T-helper 17 cell (primary cell): ENCODE data around the gene CGB2. TPM values are rescaled to one million over a fixed set of nuclear protein-coding genes. Genes with fewer than 3 reads are reported as not detected.
"Not testable (repeated sequence)": the region's sequence is repeated elsewhere in the genome, so short reads cannot be mapped to it uniquely, and the experiment has no call there.

ENCODE experiments used
- ATAC-seq: fragments of 150-1000 bp; cut with Tn5 transposase; 2 replicates; pipeline ENCODE4 v1.10.0; 2021; ENCODE audit warnings: mild to moderate bottlenecking, moderate library complexity
- DNase-seq, 3 donors: peaks; one replicate each; pipeline versions ENCODE4 v3.0.0 to v3.0.0-alpha.2; 2020 to 2021
- H3K9me3 ChIP-seq: one replicate; pipeline ENCODE4 v1.7.0; 2013; ENCODE audit warnings: low read length, mild to moderate bottlenecking; ENCODE audit not compliant: control insufficient read depth, poor library complexity, severe bottlenecking
- H3K27ac Mint-ChIP-seq: one replicate; pipeline ENCODE4 v1.8.0; 2022; ENCODE audit warnings: mild to moderate bottlenecking, moderate library complexity, mixed read lengths
- H3K27me3 Mint-ChIP-seq: one replicate; pipeline ENCODE4 v1.8.0; 2022; ENCODE audit warnings: mixed read lengths
- H3K36me3 Mint-ChIP-seq: one replicate; pipeline ENCODE4 v1.8.0; 2022; ENCODE audit warnings: low read depth, mixed read lengths
- H3K4me1 Mint-ChIP-seq: one replicate; pipeline ENCODE4 v1.8.0; 2022; ENCODE audit warnings: mild to moderate bottlenecking, mixed read lengths
- H3K4me3 Mint-ChIP-seq: one replicate; pipeline ENCODE4 v1.8.0; 2022; ENCODE audit warnings: mild to moderate bottlenecking, moderate library complexity, mixed read lengths
- total RNA-seq, 4 donors: library from RNA in 2 of 4; stranded (reverse) in 2 of 4; gene quantifications; one replicate each; pipeline ENCODE4 v1.2.3 and lab custom pipeline; 2022 to 2026

Gene CGB2
- total RNA-seq, 2 donors from 2014 or later = not detected

- Mint-ChIP-seq H3K27me3 (peaks cover 38% of the 10 kb centered on the region), H3K27ac (no peak overlapping the region), H3K4me3 (peak overlapping the region; percentile 96), H3K36me3 (peaks cover 9% of the 10 kb centered on the region), H3K4me1 (peaks cover 20% of the 10 kb centered on the region)
- DNase-seq = peak; percentile 44 to 58 (median 46)
- no peaks in the 10 kb centered on the region for H3K9me3 ChIP-seq
- peak; percentile 85 for ATAC-seq
Observed at GRCh38 chr19:49056101-49056901, 24.6 kb downstream of the CGB2 start.

- Mint-ChIP-seq H3K27ac (peak overlapping the region; percentile 68), H3K27me3 (peaks cover 44% of the 10 kb centered on the region), H3K4me3 (peak overlapping the region; percentile 96), H3K4me1 (peaks cover 20% of the 10 kb centered on the region)
- DNase-seq, H3K36me3 Mint-ChIP-seq, ATAC-seq, H3K9me3 ChIP-seq: not testable (repeated sequence)
Observed at GRCh38 chr19:49056902-49057596, 25.4 kb downstream of the CGB2 start.

GRCh38 chr19:49057636-49058234, 26.0 kb downstream of the CGB2 start, which contains the start of gene CGB7:
Gene CGB7 (minus strand): TSS chr19:49057749. CDS start chr19:49055375, 2,374 bp downstream.
- peak; percentile 37 for ATAC-seq
- peak within 1 kb of the TSS; percentile 68 for H3K27ac Mint-ChIP-seq
- peaks cover 9% of the 10 kb centered on the region for H3K36me3 Mint-ChIP-seq
- H3K27me3 Mint-ChIP-seq = peaks cover 44% of the 10 kb centered on the region
- peaks cover 20% of the 10 kb centered on the region for H3K4me1 Mint-ChIP-seq
- DNase-seq = peak; percentile 20 to 45 (median 34)
- no peaks in the 10 kb centered on the region for H3K9me3 ChIP-seq
- H3K4me3 Mint-ChIP-seq = peak within 1 kb of the TSS; percentile 96

- H3K9me3 ChIP-seq = no peaks in the 10 kb centered on the region
- ATAC-seq (no peak), DNase-seq (no peak)
- Mint-ChIP-seq H3K4me1 (peaks cover 20% of the 10 kb centered on the region), H3K27ac (no peak overlapping the region), H3K27me3 (peaks cover 48% of the 10 kb centered on the region), H3K4me3 (peak overlapping the region; percentile 96), H3K36me3 (peaks cover 9% of the 10 kb centered on the region)
Observed at GRCh38 chr19:49058562-49058961, 26.9 kb downstream of the CGB2 start.

GRCh38 chr19:49059053-49059452, 27.4 kb downstream of the CGB2 start:
- peak overlapping the region; percentile 51 for H3K4me3 Mint-ChIP-seq
- peaks cover 20% of the 10 kb centered on the region for H3K4me1 Mint-ChIP-seq
- peaks cover 9% of the 10 kb centered on the region for H3K36me3 Mint-ChIP-seq
- no peaks in the 10 kb centered on the region for H3K9me3 ChIP-seq
- H3K27me3 Mint-ChIP-seq = peaks cover 51% of the 10 kb centered on the region
- DNase-seq (no peak), ATAC-seq (no peak)
- no peak overlapping the region for H3K27ac Mint-ChIP-seq

GRCh38 chr19:49061000-49061399, 29.3 kb downstream of the CGB2 start:
- Mint-ChIP-seq H3K27ac (no peak overlapping the region), H3K36me3 (peaks cover 13% of the 10 kb centered on the region), H3K4me3 (no peak overlapping the region), H3K27me3 (peaks cover 59% of the 10 kb centered on the region), H3K4me1 (peaks cover 24% of the 10 kb centered on the region)
- DNase-seq (no peak), ATAC-seq (no peak)
- no peaks in the 10 kb centered on the region for H3K9me3 ChIP-seq

- no peak overlapping the region for H3K4me3 Mint-ChIP-seq
- ATAC-seq (no peak), DNase-seq (no peak)
- no peak overlapping the region for H3K27ac Mint-ChIP-seq
- H3K9me3 ChIP-seq = no peaks in the 10 kb centered on the region
- peaks cover 13% of the 10 kb centered on the region for H3K36me3 Mint-ChIP-seq
- peaks cover 20% of the 10 kb centered on the region for H3K4me1 Mint-ChIP-seq
- H3K27me3 Mint-ChIP-seq = peaks cover 63% of the 10 kb centered on the region
Observed at GRCh38 chr19:49061445-49061844, 29.8 kb downstream of the CGB2 start.

- H3K9me3 ChIP-seq = no peaks in the 10 kb centered on the region
- Mint-ChIP-seq H3K36me3 (peaks cover 15% of the 10 kb centered on the region), H3K4me3 (no peak overlapping the region), H3K27ac (no peak overlapping the region), H3K27me3 (peaks cover 64% of the 10 kb centered on the region), H3K4me1 (peaks cover 4% of the 10 kb centered on the region)
- ATAC-seq = no peak
- DNase-seq = no peak
Observed at GRCh38 chr19:49064029-49064629, 32.4 kb downstream of the CGB2 start.

- peaks cover 61% of the 10 kb centered on the region for H3K27me3 Mint-ChIP-seq
- DNase-seq (no peak), ATAC-seq (no peak)
- no peak within 1 kb of the TSS for H3K27ac Mint-ChIP-seq
- H3K36me3 Mint-ChIP-seq = peaks cover 11% of the 10 kb centered on the region
- no peaks in the 10 kb centered on the region for H3K9me3 ChIP-seq
- H3K4me3 Mint-ChIP-seq = peak within 1 kb of the TSS; percentile 55
- peaks cover 4% of the 10 kb centered on the region for H3K4me1 Mint-ChIP-seq
Observed at GRCh38 chr19:49064768-49065611, 33.3 kb downstream of the CGB2 start, which contains the start of gene NTF4. Gene NTF4 (minus strand): TSS chr19:49064818. CDS start chr19:49061997, 2,821 bp downstream.

GRCh38 chr19:49065905-49066512, 34.3 kb downstream of the CGB2 start:
- H3K27me3 Mint-ChIP-seq = peaks cover 64% of the 10 kb centered on the region
- no peak overlapping the region for H3K27ac Mint-ChIP-seq
- DNase-seq = no peak
- peak overlapping the region; percentile 45 for H3K4me3 Mint-ChIP-seq
- H3K36me3 Mint-ChIP-seq = peaks cover 9% of the 10 kb centered on the region
- no peaks in the 10 kb centered on the region for H3K9me3 ChIP-seq
- ATAC-seq = no peak
- H3K4me1 Mint-ChIP-seq = peaks cover 4% of the 10 kb centered on the region

GRCh38 chr19:49067554-49067953, 35.9 kb downstream of the CGB2 start:
- Mint-ChIP-seq H3K36me3 (peaks cover 9% of the 10 kb centered on the region), H3K4me1 (peaks cover 4% of the 10 kb centered on the region), H3K27me3 (peaks cover 55% of the 10 kb centered on the region), H3K4me3 (no peak overlapping the region), H3K27ac (no peak overlapping the region)
- no peaks in the 10 kb centered on the region for H3K9me3 ChIP-seq
- DNase-seq (no peak), ATAC-seq (no peak)

- H3K9me3 ChIP-seq = no peaks in the 10 kb centered on the region
- H3K27me3 Mint-ChIP-seq = peaks cover 61% of the 10 kb centered on the region
- no peak for DNase-seq
- no peak for ATAC-seq
- no peak overlapping the region for H3K4me3 Mint-ChIP-seq
- H3K4me1 Mint-ChIP-seq = peaks cover 12% of the 10 kb centered on the region
- peak overlapping the region; percentile 19 for H3K27ac Mint-ChIP-seq
- peaks cover 14% of the 10 kb centered on the region for H3K36me3 Mint-ChIP-seq
Observed at GRCh38 chr19:49069026-49069425, 37.3 kb downstream of the CGB2 start.
